Brain microvascular endothelial cell (primary cell): ENCODE data around the gene C12orf56.

Experiments
- DNase-seq: peaks from one replicate; pipeline ENCODE4 v3.0.0-alpha.2; 2020
- H3K27ac ChIP-seq: fragments of 250-450 bp; sonication (Bioruptor Pico); 2 replicates; pipeline ENCODE4 v1.5.1; 2020; ENCODE audit warnings: mild to moderate bottlenecking, moderate library complexity
- H3K27me3 ChIP-seq: fragments of 250-450 bp; sonication (Bioruptor Pico); replicated peaks from 2 replicates; pipeline ENCODE4 v1.5.1; 2020; ENCODE audit warnings: mild to moderate bottlenecking
- H3K36me3 ChIP-seq: fragments of 250-450 bp; sonication (Bioruptor Pico); replicated peaks from 2 replicates; pipeline ENCODE4 v1.5.1; 2020; ENCODE audit warnings: mild to moderate bottlenecking
- H3K4me3 ChIP-seq: 2 replicates; pipeline ENCODE4 v1.5.1; 2011; ENCODE audit warnings: low read depth, mild to moderate bottlenecking, control low read depth, low read length, moderate library complexity
- CTCF ChIP-seq: IDR thresholded peaks from 2 replicates; pipeline ENCODE4 v1.5.1; 2011; ENCODE audit warnings: low read depth, mild to moderate bottlenecking, moderate library complexity, low read length, control low read depth, inconsistent platforms; ENCODE audit errors: missing control alignments
- in situ Hi-C: cut with HindIII; loops from 2 replicates; pipeline ENCODE4 v1.10.0; 2017; ENCODE audit warnings: low sequenced_read_pairs, low pct_ligation_motif_present

Gene C12orf56

GRCh38 chr12:64255249-64255648, 135.3 kb downstream of the C12orf56 start:
- in situ Hi-C loops: no loop called here
- H3K4me3 ChIP-seq: no peak overlapping the region

GRCh38 chr12:64253356-64253755, 137.2 kb downstream of the C12orf56 start:
- Histone ChIP-seq H3K27me3 (no peaks in the 10 kb centered on the region), H3K4me3 (no peak overlapping the region), H3K27ac (no peak overlapping the region), H3K36me3 (no peaks in the 10 kb centered on the region)
- in situ Hi-C loops: no loop called here
- TF ChIP-seq CTCF: no peak
- DNase-seq: no peak

More at GRCh38 chr12:64255249-64255648, 135.3 kb downstream of the C12orf56 start:
- DNase-seq: no peak
- Histone ChIP-seq H3K36me3 (no peaks in the 10 kb centered on the region), H3K27ac (no peak overlapping the region), H3K27me3 (no peaks in the 10 kb centered on the region)
- no peak for TF ChIP-seq CTCF

- no peak for DNase-seq
- Histone ChIP-seq H3K4me3 (no peak overlapping the region), H3K27me3 (no peaks in the 10 kb centered on the region), H3K36me3 (no peaks in the 10 kb centered on the region), H3K27ac (no peak overlapping the region)
- no peak for TF ChIP-seq CTCF
- in situ Hi-C loops: no loop called here
Measured at GRCh38 chr12:64252681-64253080, 137.9 kb downstream of the C12orf56 start.

GRCh38 chr12:64243809-64244208, 146.7 kb downstream of the C12orf56 start:
- TF ChIP-seq CTCF: no peak

GRCh38 chr12:64240781-64241180, 149.8 kb downstream of the C12orf56 start:
- no peak for DNase-seq
- Histone ChIP-seq H3K27ac (no peak overlapping the region), H3K27me3 (no peaks in the 10 kb centered on the region), H3K4me3 (no peak overlapping the region), H3K36me3 (no peaks in the 10 kb centered on the region)
- no peak for TF ChIP-seq CTCF
- in situ Hi-C loops: loop anchor here (25.0 kb wide), 1 partner anchor 403 kb away; the partner anchor contains the start of gene SRGAP1

More at GRCh38 chr12:64243809-64244208, 146.7 kb downstream of the C12orf56 start:
- Histone ChIP-seq H3K4me3 (no peak overlapping the region), H3K36me3 (no peaks in the 10 kb centered on the region), H3K27ac (no peak overlapping the region), H3K27me3 (no peaks in the 10 kb centered on the region)
- in situ Hi-C loops: loop anchor here (25.0 kb wide), 1 partner anchor 407 kb away; the partner anchor contains the start of gene SRGAP1
- DNase-seq: no peak

- no peak overlapping the region for H3K27ac ChIP-seq
- in situ Hi-C loops: loop anchor here (25.0 kb wide), 1 partner anchor 400 kb away; the partner anchor contains the start of gene SRGAP1
- no peaks in the 10 kb centered on the region for H3K36me3 ChIP-seq
- no peaks in the 10 kb centered on the region for H3K27me3 ChIP-seq
- no peak for TF ChIP-seq CTCF
- no peak overlapping the region for H3K4me3 ChIP-seq
- no peak for DNase-seq
Measured at GRCh38 chr12:64237382-64237781, 153.2 kb downstream of the C12orf56 start.
